SH-SY5Y (cell line): ENCODE data around the gene LENG1.

Experiments
- GATA2 ChIP-seq: IDR thresholded peaks from 2 replicates; pipeline ENCODE4 v1.6.1; 2011; ENCODE audit warnings: mild to moderate bottlenecking, low read depth, low read length
- GATA3 ChIP-seq: IDR thresholded peaks from 2 replicates; pipeline ENCODE4 v1.6.1; 2011; ENCODE audit warnings: low read depth, mild to moderate bottlenecking, low read length, moderate library complexity

DNA sequence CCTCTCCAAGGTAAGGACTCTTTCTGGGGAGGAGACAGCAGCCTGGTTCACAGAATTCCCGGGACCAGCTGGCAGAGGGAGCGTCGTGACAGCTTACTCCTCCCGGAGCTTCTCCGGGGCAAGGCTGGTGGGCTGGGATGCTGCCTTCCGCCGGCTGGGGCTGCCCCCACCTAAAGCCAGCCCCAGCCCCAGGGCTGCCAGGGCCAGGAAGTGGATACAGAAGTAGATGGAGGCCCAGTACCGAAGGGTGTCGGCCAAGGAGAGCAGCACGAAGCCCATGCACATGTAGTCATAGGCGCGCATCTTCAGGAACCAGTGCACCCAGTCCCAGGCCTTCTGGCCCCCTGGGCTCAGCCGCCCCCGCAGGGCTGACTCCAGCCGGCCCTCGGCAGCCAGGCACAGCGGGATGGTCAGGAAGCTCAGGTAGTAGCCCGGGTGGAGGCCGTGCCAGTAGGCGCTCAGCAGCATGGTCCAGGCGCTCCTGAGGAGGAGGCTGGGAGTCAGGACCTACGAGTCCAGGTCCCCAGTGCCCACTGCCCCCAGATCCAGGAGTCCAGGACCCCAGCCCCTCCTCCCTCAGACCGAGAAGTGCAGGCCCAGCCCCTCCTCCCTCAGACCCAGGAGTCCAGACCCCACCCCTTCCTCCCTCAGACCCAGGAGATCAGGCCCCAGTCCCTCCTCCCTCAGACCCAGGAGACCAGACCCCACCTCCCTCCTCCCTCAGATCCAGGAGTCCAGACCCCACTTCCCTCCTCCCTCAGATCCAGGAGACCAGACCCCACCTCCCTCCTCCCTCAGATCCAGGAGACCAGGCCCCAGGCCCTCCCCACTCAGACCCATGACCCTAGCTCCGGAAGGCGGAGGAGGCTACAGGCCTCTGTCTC, 14.7 kb upstream of the LENG1 start:
- no peak for TF ChIP-seq GATA2
- TF ChIP-seq GATA3 = no peak
